ENCODE measurements around the gene CENPP. TPM values are rescaled to one million over a fixed set of nuclear protein-coding genes. Genes with fewer than 3 reads are reported as not detected.
A peak's percentile ranks its signal among the peaks of the same experiment; 100 is the strongest.

Gene CENPP
- total RNA-seq, 4 donors from 2014 or later, result 0.37 to 7.1 (median 3.2) TPM

- no peak for TF ChIP-seq POLR2AphosphoS5 (IDR thresholded peaks at IDR 0.05)
- Histone ChIP-seq H3K4me1 (peaks cover 0 to 41% (median 2%) of the 10 kb centered on the region in 4 donors), H3K36me3 (no peaks in the 10 kb centered on the region), H3K9me3 (no peaks in the 10 kb centered on the region), H3K4me3 (peak overlapping the region in 1 of 4 donors; percentile 17), H3K27me3 (no peaks in the 10 kb centered on the region), H3K27ac (peak overlapping the region; percentile 62 to 78 (median 70))
- in situ Hi-C loops (cut with MboI; ENCODE audit: low pct_ligation_motif_present in 1 of 4, low pct_unique_long_range_greater_than_20kb in 1 of 4, low sequenced_read_pairs in 3 of 4) (no loop called here), intact Hi-C loops (cut with DNase I; ENCODE audit: low total_unique reads) (no loop called here)
- no peak for DNase-seq
- 41 to 54% methylated on average over 2 of the region's 2 CpGs for WGBS, 2 donors (ENCODE audit: low coverage in 1 of 2)
These were observed 155.4 kb downstream of the CENPP start for GRCh38 chr9:92480986-92481633.

GRCh38 chr9:92482329-92482728 is 156.6 kb downstream of the CENPP start, which contains the start of gene ASPN:
TSS of gene ASPN (minus strand) at chr9:92482506.
- no peaks in the 10 kb centered on the region for H3K9me3 ChIP-seq
- H3K4me1 ChIP-seq, result peaks cover 0 to 41% (median 2%) of the 10 kb centered on the region in 4 donors
- TF ChIP-seq POLR2AphosphoS5 (IDR thresholded peaks at IDR 0.05), result peak in 2 of 3 donors; percentile 7 to 55
- TF ChIP-seq EP300 (IDR thresholded peaks at IDR 0.05; ENCODE audit: low read depth), result no peak
- in situ Hi-C loops (cut with MboI; ENCODE audit: low pct_ligation_motif_present in 1 of 4, low pct_unique_long_range_greater_than_20kb in 1 of 4, low sequenced_read_pairs in 3 of 4) (no loop called here), intact Hi-C loops (cut with DNase I; ENCODE audit: low total_unique reads) (no loop called here)
- H3K27me3 ChIP-seq, result no peaks in the 10 kb centered on the region
- no peaks in the 10 kb centered on the region for H3K36me3 ChIP-seq
- H3K27ac ChIP-seq, result peak within 1 kb of the TSS; percentile 62 to 78 (median 70)
- WGBS, 2 donors (ENCODE audit: low coverage in 1 of 2), result 66 to 70% methylated on average over 3 of the region's 3 CpGs
- peak within 1 kb of the TSS in 1 of 4 donors; percentile 17 for H3K4me3 ChIP-seq
- no peak for DNase-seq

GRCh38 chr9:92482805-92483204 is 157.1 kb downstream of the CENPP start:
- H3K36me3 ChIP-seq, result no peaks in the 10 kb centered on the region
- no peak for DNase-seq
- H3K4me3 ChIP-seq, result no peak overlapping the region
- H3K27ac ChIP-seq, result peak overlapping the region; percentile 47 to 78 (median 60)
- TF ChIP-seq POLR2AphosphoS5 (IDR thresholded peaks at IDR 0.05) (no peak), EP300 (IDR thresholded peaks at IDR 0.05; ENCODE audit: low read depth) (no peak), CTCF (IDR thresholded peaks at IDR 0.05) (no peak), POLR2A (IDR thresholded peaks at IDR 0.05) (no peak)
- no peaks in the 10 kb centered on the region for H3K27me3 ChIP-seq
- intact Hi-C loops (cut with DNase I; ENCODE audit: low total_unique reads), result no loop called here
- no peaks in the 10 kb centered on the region for H3K9me3 ChIP-seq
- in situ Hi-C loops (cut with MboI; ENCODE audit: low pct_ligation_motif_present in 1 of 4, low pct_unique_long_range_greater_than_20kb in 1 of 4, low sequenced_read_pairs in 3 of 4), result no loop called here
- peaks cover 0 to 41% (median 2%) of the 10 kb centered on the region in 4 donors for H3K4me1 ChIP-seq

GRCh38 chr9:92483627-92484545 is 158.1 kb downstream of the CENPP start:
- in situ Hi-C loops (cut with MboI; ENCODE audit: low pct_ligation_motif_present in 1 of 4, low pct_unique_long_range_greater_than_20kb in 1 of 4, low sequenced_read_pairs in 3 of 4) (no loop called here), intact Hi-C loops (cut with DNase I; ENCODE audit: low total_unique reads) (no loop called here)
- Histone ChIP-seq H3K4me1 (peaks cover 0 to 40% (median 3%) of the 10 kb centered on the region in 4 donors), H3K4me3 (no peak overlapping the region), H3K27ac (peak overlapping the region; percentile 47 to 62 (median 60)), H3K9me3 (no peaks in the 10 kb centered on the region), H3K27me3 (no peaks in the 10 kb centered on the region), H3K36me3 (no peaks in the 10 kb centered on the region)
- WGBS, 2 donors (ENCODE audit: low coverage in 1 of 2), result 45 to 73% methylated on average over 3 to 5 of the region's 5 CpGs
- no peak for TF ChIP-seq CTCF (IDR thresholded peaks at IDR 0.05)
- no peak for TF ChIP-seq POLR2AphosphoS5 (IDR thresholded peaks at IDR 0.05)
- no peak for TF ChIP-seq EP300 (IDR thresholded peaks at IDR 0.05; ENCODE audit: low read depth)
- no peak for TF ChIP-seq POLR2A (IDR thresholded peaks at IDR 0.05)
- DNase-seq, result no peak

- Histone ChIP-seq H3K36me3 (no peaks in the 10 kb centered on the region), H3K4me1 (peaks cover 0 to 36% (median 4%) of the 10 kb centered on the region in 4 donors), H3K27ac (peak overlapping the region in 2 of 4 donors; percentile 59 to 62), H3K4me3 (no peak overlapping the region), H3K9me3 (no peaks in the 10 kb centered on the region), H3K27me3 (no peaks in the 10 kb centered on the region)
- 84 to 89% methylated on average over 3 of the region's 3 CpGs for WGBS, 2 donors (ENCODE audit: low coverage in 1 of 2)
- intact Hi-C loops (cut with DNase I; ENCODE audit: low total_unique reads) (no loop called here), in situ Hi-C loops (cut with MboI; ENCODE audit: low pct_ligation_motif_present in 1 of 4, low pct_unique_long_range_greater_than_20kb in 1 of 4, low sequenced_read_pairs in 3 of 4) (no loop called here)
- TF ChIP-seq POLR2AphosphoS5 (IDR thresholded peaks at IDR 0.05) (no peak), EP300 (IDR thresholded peaks at IDR 0.05; ENCODE audit: low read depth) (no peak), CTCF (IDR thresholded peaks at IDR 0.05) (no peak), POLR2A (IDR thresholded peaks at IDR 0.05) (no peak)
- no peak for DNase-seq
These were observed 158.8 kb downstream of the CENPP start for GRCh38 chr9:92484563-92484962.

All from transverse colon (tissue), 4 donors.